GM12878 (cell line): Measurements from ENCODE around the gene TRPM3.

Experiments used
- CREB1 ChIP-seq: IDR thresholded peaks from 2 replicates; pipeline ENCODE4 v1.6.1; 2012; ENCODE audit warnings: low read depth, mild to moderate bottlenecking, inconsistent platforms
- RAD21 ChIP-seq: IDR thresholded peaks from 2 replicates; pipeline ENCODE4 v1.6.1; 2011; ENCODE audit warnings: mild to moderate bottlenecking, low read depth, low read length, moderate library complexity; ENCODE audit not compliant: insufficient read depth
- SUPT20H ChIP-seq: IDR thresholded peaks from 2 replicates; pipeline ENCODE4 v1.6.1; 2011; ENCODE audit warnings: low read depth, mild to moderate bottlenecking, low read length, moderate library complexity, borderline replicate concordance; ENCODE audit not compliant: control insufficient read depth
- TF ChIP-seq, protein P1 (sequence below): fragments of 450-650 bp; IDR thresholded peaks from 2 replicates; pipeline ENCODE4 v1.6.1; 2017; ENCODE audit warnings: mild to moderate bottlenecking, low read depth, inconsistent platforms; ENCODE audit not compliant: poor library complexity, severe bottlenecking

- TF ChIP-seq, protein P1, sequence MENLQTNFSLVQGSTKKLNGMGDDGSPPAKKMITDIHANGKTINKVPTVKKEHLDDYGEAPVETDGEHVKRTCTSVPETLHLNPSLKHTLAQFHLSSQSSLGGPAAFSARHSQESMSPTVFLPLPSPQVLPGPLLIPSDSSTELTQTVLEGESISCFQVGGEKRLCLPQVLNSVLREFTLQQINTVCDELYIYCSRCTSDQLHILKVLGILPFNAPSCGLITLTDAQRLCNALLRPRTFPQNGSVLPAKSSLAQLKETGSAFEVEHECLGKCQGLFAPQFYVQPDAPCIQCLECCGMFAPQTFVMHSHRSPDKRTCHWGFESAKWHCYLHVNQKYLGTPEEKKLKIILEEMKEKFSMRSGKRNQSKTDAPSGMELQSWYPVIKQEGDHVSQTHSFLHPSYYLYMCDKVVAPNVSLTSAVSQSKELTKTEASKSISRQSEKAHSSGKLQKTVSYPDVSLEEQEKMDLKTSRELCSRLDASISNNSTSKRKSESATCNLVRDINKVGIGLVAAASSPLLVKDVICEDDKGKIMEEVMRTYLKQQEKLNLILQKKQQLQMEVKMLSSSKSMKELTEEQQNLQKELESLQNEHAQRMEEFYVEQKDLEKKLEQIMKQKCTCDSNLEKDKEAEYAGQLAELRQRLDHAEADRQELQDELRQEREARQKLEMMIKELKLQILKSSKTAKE: no peak
- TF ChIP-seq RAD21 (no peak), CREB1 (no peak), SUPT20H (no peak)
Measured at GRCh38 chr9:71004196-71004595, 117.2 kb downstream of the TRPM3 start.
